Stomach (tissue), 9 donors: ENCODE results near the gene ANKLE2. TPM values are rescaled to one million over a fixed set of nuclear protein-coding genes. Genes with fewer than 3 reads are reported as not detected.

ENCODE experiments used
- DNase-seq, 2 donors: peaks; one replicate each; pipeline versions ENCODE4 v3.0.0 to v3.0.0-alpha.2; 2013 to 2019
- H3K27ac ChIP-seq, 5 donors: fragments of 200-600 bp in 4 of 5; sonication (generic) in 4 of 5; one replicate each; pipeline ENCODE4 v1.5.1; 2013 to 2019; ENCODE audit warnings: mild to moderate bottlenecking in 1 of 5, moderate library complexity in 1 of 5
- H3K27me3 ChIP-seq, 3 donors: fragments of 200-600 bp; sonication (generic); one replicate each; pipeline ENCODE4 v1.5.1; 2017 to 2019; ENCODE audit warnings: mixed run types in 1 of 3
- H3K36me3 ChIP-seq, 4 donors: fragments of 200-600 bp; sonication (generic); 1 replicate in 3 of 4; 2 replicates in 1 of 4; pipeline ENCODE4 v1.5.1; 2016 to 2019
- H3K4me1 ChIP-seq, 4 donors: fragments of 200-600 bp; sonication (generic); one replicate each; pipeline ENCODE4 v1.5.1; 2016 to 2019
- H3K4me3 ChIP-seq, 4 donors: fragments of 200-600 bp; sonication (generic) in 3 of 4; one replicate each; pipeline ENCODE4 v1.5.1; 2016 to 2019; ENCODE audit warnings: mild to moderate bottlenecking in 1 of 4
- H3K9me3 ChIP-seq, 4 donors: fragments of 200-600 bp; sonication (generic); one replicate each; pipeline ENCODE4 v1.5.1; 2016 to 2019
- CTCF ChIP-seq, 7 experiments: fragments of 450-650 bp in 4 of 7; fragments of 200-600 bp in 3 of 7; sonication (generic) in 3 of 7; IDR thresholded peaks; one replicate each; pipeline ENCODE4 v1.5.1; 2016 to 2019; ENCODE audit warnings: antibody characterized with exemption in 7 of 7, control low read depth in 2 of 7, mild to moderate bottlenecking in 1 of 7
- EP300 ChIP-seq: sonication (generic); formaldehyde crosslinking; IDR thresholded peaks from one replicate; pipeline ENCODE4 v1.6.1; 2017; ENCODE audit warnings: antibody characterized with exemption
- POLR2A ChIP-seq, 4 donors: fragments of 450-650 bp; IDR thresholded peaks; one replicate each; pipeline ENCODE4 v1.6.1; 2016; ENCODE audit warnings: antibody characterized with exemption in 4 of 4, control low read depth in 2 of 4, mild to moderate bottlenecking in 1 of 4, moderate library complexity in 1 of 4
- POLR2AphosphoS5 ChIP-seq, 3 donors: sonication (generic); formaldehyde crosslinking; IDR thresholded peaks; one replicate each; pipeline ENCODE4 v1.6.1; 2016; ENCODE audit warnings: antibody characterized with exemption in 3 of 3
- WGBS, 5 donors: extraction: QIAGEN DNeasy Blood & Tissue Kit in 3 of 5; methylation state at CpG; one replicate each; pipeline versions ENCODE4 v1.1.5 to v1.1.7; 2013 to 2018; 5-methylcytosine and 5-hydroxymethylcytosine counted together
- intact Hi-C: fragments of 100-400 bp; cut with DNase I; formaldehyde crosslinking; loops from one replicate; pipeline ENCODE4 v1.15.1; 2023; ENCODE audit warnings: low total_unique reads
- polyA plus RNA-seq, 3 donors: library from polyadenylated mRNA; stranded (reverse); fragments of 200-250 nt; gene quantifications; one replicate each; pipeline ENCODE4 v1.2.3, GENCODE V29; 2013
- total RNA-seq, 5 donors: library from RNA; depleted of rRNA; stranded (reverse); fragments of >200 nt; gene quantifications; one replicate each; pipeline versions ENCODE4 v1.1.0 to v1.2.3, GENCODE V29; 2014 to 2016
- donor health status: healthy with polysubstance abuse.
- donor health status: Bipolar disorder and iron deficiency.
- donor health status: healthy.

The ANKLE2 gene
- total and polyA plus RNA-seq, 8 donors, result 8.1 to 75.9 (median 40.8) TPM

- Histone ChIP-seq H3K4me1 (no peaks in the 10 kb centered on the region), H3K27ac (no peak overlapping the region), H3K9me3 (no peaks in the 10 kb centered on the region), H3K36me3 (peaks cover 79 to 100% (median 98%) of the 10 kb centered on the region in 4 donors), H3K27me3 (no peaks in the 10 kb centered on the region), H3K4me3 (no peak overlapping the region)
- intact Hi-C loops, result no loop called here
- DNase-seq, result no peak
- TF ChIP-seq POLR2A (IDR thresholded peaks at IDR 0.05) (no peak), POLR2AphosphoS5 (IDR thresholded peaks at IDR 0.05) (no peak), EP300 (no peak), CTCF (IDR thresholded peaks at IDR 0.05) (no peak)
- 84 to 88% (median 85%) methylated on average over 9 of the region's 9 CpGs for WGBS, 5 donors
These were observed 22.9 kb upstream of the ANKLE2 start for GRCh38 chr12:132784580-132784979.

GRCh38 chr12:132783917-132784531 is 22.4 kb upstream of the ANKLE2 start:
- no peak for DNase-seq
- no peak for TF ChIP-seq POLR2AphosphoS5 (IDR thresholded peaks at IDR 0.05)
- no peak for TF ChIP-seq EP300
- no peak for TF ChIP-seq POLR2A (IDR thresholded peaks at IDR 0.05)
- TF ChIP-seq CTCF (IDR thresholded peaks at IDR 0.05), result no peak
- no peaks in the 10 kb centered on the region for H3K4me1 ChIP-seq

GRCh38 chr12:132781938-132782337 is 20.3 kb upstream of the ANKLE2 start:
- no peaks in the 10 kb centered on the region for H3K9me3 ChIP-seq
- H3K4me3 ChIP-seq, result no peak overlapping the region
- no peaks in the 10 kb centered on the region for H3K27me3 ChIP-seq
- no peak for DNase-seq
- no peak overlapping the region for H3K27ac ChIP-seq
- TF ChIP-seq POLR2A (IDR thresholded peaks at IDR 0.05), result no peak
- TF ChIP-seq CTCF (IDR thresholded peaks at IDR 0.05), result no peak
- TF ChIP-seq EP300, result no peak
- TF ChIP-seq POLR2AphosphoS5 (IDR thresholded peaks at IDR 0.05), result no peak
- intact Hi-C loops, result no loop called here
- peaks cover 82 to 100% (median 100%) of the 10 kb centered on the region in 4 donors for H3K36me3 ChIP-seq
- WGBS, 5 donors, result 93 to 97% (median 95%) methylated on average over 10 to 12 of the region's 12 CpGs
- peaks cover 0 to 6% (median 0%) of the 10 kb centered on the region in 4 donors for H3K4me1 ChIP-seq

More at GRCh38 chr12:132783917-132784531, 22.4 kb upstream of the ANKLE2 start:
- Histone ChIP-seq H3K27ac (no peak overlapping the region), H3K36me3 (peaks cover 79 to 100% (median 98%) of the 10 kb centered on the region in 4 donors), H3K27me3 (no peaks in the 10 kb centered on the region), H3K9me3 (no peaks in the 10 kb centered on the region), H3K4me3 (no peak overlapping the region)
- WGBS, 5 donors, result 82 to 87% (median 86%) methylated on average over 22 of the region's 22 CpGs
- intact Hi-C loops, result no loop called here

- intact Hi-C loops, result no loop called here
- Histone ChIP-seq H3K27me3 (no peaks in the 10 kb centered on the region), H3K36me3 (peaks cover 83 to 100% (median 100%) of the 10 kb centered on the region in 4 donors), H3K4me3 (no peak overlapping the region), H3K9me3 (no peaks in the 10 kb centered on the region), H3K27ac (no peak overlapping the region), H3K4me1 (peaks cover 0 to 7% (median 0%) of the 10 kb centered on the region in 4 donors)
- TF ChIP-seq EP300 (no peak), CTCF (IDR thresholded peaks at IDR 0.05) (no peak), POLR2A (IDR thresholded peaks at IDR 0.05) (no peak), POLR2AphosphoS5 (IDR thresholded peaks at IDR 0.05) (no peak)
- DNase-seq, result no peak
- 94 to 97% (median 95%) methylated on average over 27 to 30 of the region's 30 CpGs for WGBS, 5 donors
These were observed 18.2 kb upstream of the ANKLE2 start for GRCh38 chr12:132779781-132780353.
